Tibial nerve (tissue), 4 donors: ENCODE data around the gene VGF.
"Not testable (repeated sequence)": the region's sequence is repeated elsewhere in the genome, so short reads cannot be mapped to it uniquely, and the experiment has no call there.

Experiments
- EP300 ChIP-seq, 2 donors: sonication (generic); formaldehyde crosslinking; IDR thresholded peaks; one replicate each; pipeline ENCODE4 v1.6.1; 2017; ENCODE audit warnings: antibody characterized with exemption in 2 of 2, mild to moderate bottlenecking in 1 of 2
- POLR2A ChIP-seq, 2 donors: fragments of 450-650 bp; IDR thresholded peaks; one replicate each; pipeline ENCODE4 v1.6.1; 2017; ENCODE audit warnings: antibody characterized with exemption in 2 of 2, mild to moderate bottlenecking in 2 of 2, moderate library complexity in 2 of 2
- TF ChIP-seq, protein P1 (sequence below), 5 experiments: fragments of 200-600 bp in 3 of 5; fragments of 450-650 bp in 2 of 5; sonication (generic) in 3 of 5; IDR thresholded peaks; one replicate each; pipeline ENCODE4 v1.5.1; 2016 to 2019; ENCODE audit warnings: antibody characterized with exemption in 5 of 5, mild to moderate bottlenecking in 3 of 5, moderate library complexity in 2 of 5

DNA sequence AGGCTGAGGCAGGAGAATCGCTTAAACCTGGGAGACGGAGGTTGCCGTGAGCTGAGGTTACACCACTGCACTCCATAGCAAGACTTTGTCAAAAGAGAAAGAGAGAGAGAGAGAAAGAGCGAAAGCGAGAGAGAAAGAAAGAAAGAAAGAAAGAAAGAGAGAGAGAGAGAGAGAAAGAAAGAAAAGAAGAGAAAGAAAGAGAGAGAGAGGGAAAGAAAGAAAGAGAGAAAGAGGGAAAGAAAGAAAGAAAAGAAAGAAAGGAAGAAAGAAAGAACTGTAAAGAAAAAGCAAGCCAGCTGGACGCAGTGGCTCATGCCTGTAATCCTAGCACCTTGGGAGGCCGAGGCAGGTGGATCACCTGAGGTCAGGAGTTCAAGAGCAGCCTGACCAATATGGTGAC lies 52.2 kb downstream of the VGF start:
- TF ChIP-seq, protein P1, sequence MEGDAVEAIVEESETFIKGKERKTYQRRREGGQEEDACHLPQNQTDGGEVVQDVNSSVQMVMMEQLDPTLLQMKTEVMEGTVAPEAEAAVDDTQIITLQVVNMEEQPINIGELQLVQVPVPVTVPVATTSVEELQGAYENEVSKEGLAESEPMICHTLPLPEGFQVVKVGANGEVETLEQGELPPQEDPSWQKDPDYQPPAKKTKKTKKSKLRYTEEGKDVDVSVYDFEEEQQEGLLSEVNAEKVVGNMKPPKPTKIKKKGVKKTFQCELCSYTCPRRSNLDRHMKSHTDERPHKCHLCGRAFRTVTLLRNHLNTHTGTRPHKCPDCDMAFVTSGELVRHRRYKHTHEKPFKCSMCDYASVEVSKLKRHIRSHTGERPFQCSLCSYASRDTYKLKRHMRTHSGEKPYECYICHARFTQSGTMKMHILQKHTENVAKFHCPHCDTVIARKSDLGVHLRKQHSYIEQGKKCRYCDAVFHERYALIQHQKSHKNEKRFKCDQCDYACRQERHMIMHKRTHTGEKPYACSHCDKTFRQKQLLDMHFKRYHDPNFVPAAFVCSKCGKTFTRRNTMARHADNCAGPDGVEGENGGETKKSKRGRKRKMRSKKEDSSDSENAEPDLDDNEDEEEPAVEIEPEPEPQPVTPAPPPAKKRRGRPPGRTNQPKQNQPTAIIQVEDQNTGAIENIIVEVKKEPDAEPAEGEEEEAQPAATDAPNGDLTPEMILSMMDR (IDR thresholded peaks at IDR 0.05), result not testable (repeated sequence)
- not testable (repeated sequence) for TF ChIP-seq POLR2A, EP300 (IDR thresholded peaks at IDR 0.05)
